SKM-1 treated with dmso at 0.1 percent for 144 hours (cell line): ENCODE measurements around the gene PDE4B.
"Not testable (repeated sequence)": the region's sequence is repeated elsewhere in the genome, so short reads cannot be mapped to it uniquely, and the experiment has no call there.

Source experiments
- DNase-seq: peaks from one replicate; lab custom pipeline; 2025; ENCODE audit not compliant: unreplicated experiment; lab: John Stamatoyannopoulos, UW

PDE4B gene

GRCh38 chr1:66119148-66119547 is 326.5 kb downstream of the PDE4B start:
- DNase-seq: no peak

GRCh38 chr1:66124670-66125069 is 332.0 kb downstream of the PDE4B start:
- DNase-seq: no peak

- DNase-seq: not testable (repeated sequence)
These were observed 335.9 kb downstream of the PDE4B start for GRCh38 chr1:66128641-66129040.

- DNase-seq: no peak
These were observed 339.6 kb downstream of the PDE4B start for GRCh38 chr1:66132324-66132723.

- no peak for DNase-seq
These were observed 341.3 kb downstream of the PDE4B start for GRCh38 chr1:66134004-66134403.

- DNase-seq: no peak
These were observed 342.5 kb downstream of the PDE4B start for GRCh38 chr1:66135161-66135560.

GRCh38 chr1:66136423-66136822 is 343.7 kb downstream of the PDE4B start:
- DNase-seq: not testable (repeated sequence)

GRCh38 chr1:66137235-66137634 is 344.5 kb downstream of the PDE4B start:
- peak; percentile 0 for DNase-seq

GRCh38 chr1:66138613-66139012 is 345.9 kb downstream of the PDE4B start:
- no peak for DNase-seq

- no peak for DNase-seq
These were observed 347.4 kb downstream of the PDE4B start for GRCh38 chr1:66140072-66140471.

- no peak for DNase-seq
These were observed 351.0 kb downstream of the PDE4B start for GRCh38 chr1:66143651-66144050.

GRCh38 chr1:66147226-66147835 is 354.6 kb downstream of the PDE4B start:
- DNase-seq: no peak

- no peak for DNase-seq
These were observed 359.3 kb downstream of the PDE4B start for GRCh38 chr1:66152034-66152433.

GRCh38 chr1:66154394-66154793 is 361.7 kb downstream of the PDE4B start:
- no peak for DNase-seq

GRCh38 chr1:66156144-66156543 is 363.4 kb downstream of the PDE4B start:
- DNase-seq: no peak

GRCh38 chr1:66159800-66160199 is 367.1 kb downstream of the PDE4B start:
- DNase-seq: no peak

GRCh38 chr1:66160719-66161118 is 368.0 kb downstream of the PDE4B start:
- no peak for DNase-seq

GRCh38 chr1:66166753-66167152 is 374.1 kb downstream of the PDE4B start:
- no peak for DNase-seq

GRCh38 chr1:66167267-66167666 is 374.6 kb downstream of the PDE4B start:
- no peak for DNase-seq

GRCh38 chr1:66168467-66168887 is 375.8 kb downstream of the PDE4B start:
- no peak for DNase-seq

GRCh38 chr1:66168948-66169671 is 376.4 kb downstream of the PDE4B start:
- no peak for DNase-seq

- no peak for DNase-seq
These were observed 379.6 kb downstream of the PDE4B start for GRCh38 chr1:66172272-66172671.

GRCh38 chr1:66175098-66175497 is 382.4 kb downstream of the PDE4B start:
- DNase-seq: no peak
